Thyroid gland (tissue), 4 donors: ENCODE results near the gene ELOVL7. TPM values are rescaled to one million over a fixed set of nuclear protein-coding genes. Genes with fewer than 3 reads are reported as not detected.
"Not testable (repeated sequence)": the region's sequence is repeated elsewhere in the genome, so short reads cannot be mapped to it uniquely, and the experiment has no call there.

Experiments
- DNase-seq, 2 donors: peaks; one replicate each; pipeline ENCODE4 v3.0.0-alpha.2; 2019
- H3K27ac ChIP-seq, 3 donors: fragments of 200-600 bp; sonication (generic); 1 replicate in 2 of 3; 2 replicates in 1 of 3; pipeline ENCODE4 v1.5.1; 2016 to 2019; ENCODE audit warnings: mild to moderate bottlenecking in 1 of 3, moderate library complexity in 1 of 3
- H3K27me3 ChIP-seq: fragments of 200-600 bp; sonication (generic); one replicate; pipeline ENCODE4 v1.5.1; 2019
- H3K36me3 ChIP-seq, 2 donors: fragments of 200-600 bp; sonication (generic); one replicate each; pipeline ENCODE4 v1.5.1; 2016 to 2019
- H3K4me1 ChIP-seq, 2 donors: fragments of 200-600 bp; sonication (generic); one replicate each; pipeline ENCODE4 v1.5.1; 2017 to 2019
- H3K4me3 ChIP-seq, 3 donors: fragments of 200-600 bp; sonication (generic); replicated peaks in 1 of 3; 1 replicate in 2 of 3; 2 replicates in 1 of 3; pipeline ENCODE4 v1.5.1; 2016; ENCODE audit warnings: mild to moderate bottlenecking in 1 of 3
- H3K9me3 ChIP-seq: fragments of 200-600 bp; sonication (generic); one replicate; pipeline ENCODE4 v1.5.1; 2017
- POLR2A ChIP-seq, 2 donors: fragments of 450-650 bp; IDR thresholded peaks; one replicate each; pipeline ENCODE4 v1.6.1; 2017; ENCODE audit warnings: antibody characterized with exemption in 2 of 2, mild to moderate bottlenecking in 2 of 2, moderate library complexity in 1 of 2
- WGBS, 2 donors: methylation state at CpG; one replicate each; pipeline ENCODE4 v1.1.5; 2017; 5-methylcytosine and 5-hydroxymethylcytosine counted together
- intact Hi-C: fragments of 100-400 bp; cut with DNase I; formaldehyde crosslinking; loops from one replicate; pipeline ENCODE4 v1.15.1; 2023
- total RNA-seq, 4 donors: library from RNA; depleted of rRNA; stranded (reverse); fragments of >200 nt; gene quantifications; one replicate each; pipeline ENCODE4 v1.2.3, GENCODE V29; 2016
- TF ChIP-seq, protein P1 (sequence below), 6 experiments: fragments of 200-600 bp in 3 of 6; fragments of 450-650 bp in 3 of 6; sonication (generic) in 3 of 6; IDR thresholded peaks; one replicate each; pipeline ENCODE4 v1.5.1; 2016 to 2019; ENCODE audit warnings: antibody characterized with exemption in 6 of 6, mild to moderate bottlenecking in 2 of 6, inconsistent platforms in 1 of 6, moderate library complexity in 1 of 6

The ELOVL7 gene
- total RNA-seq, 4 donors from 2014 or later = 15.2 to 52.2 (median 22.7) TPM

DNA sequence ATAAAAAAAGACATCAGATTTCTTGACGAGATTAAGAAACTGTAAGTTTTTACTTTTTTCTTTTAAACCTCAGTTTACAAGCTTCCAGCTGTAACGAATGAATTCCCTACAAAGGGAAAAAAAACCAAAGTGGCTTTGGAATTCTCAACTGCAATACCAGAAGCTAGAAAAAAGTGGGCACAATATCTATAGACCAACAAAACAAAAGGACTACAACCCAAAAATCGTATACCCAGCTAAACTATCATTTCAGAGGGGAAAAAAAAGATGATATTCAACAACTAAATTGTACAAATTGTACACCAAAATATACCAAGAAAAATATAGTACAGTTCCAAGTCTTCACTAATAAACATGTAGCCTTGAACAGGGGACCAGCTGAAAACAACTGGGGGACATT lies 26.8 kb upstream of the ELOVL7 start:
- H3K4me1 ChIP-seq = no peaks in the 10 kb centered on the region
- DNase-seq = no peak
- no peak overlapping the region for H3K27ac ChIP-seq
- no peaks in the 10 kb centered on the region for H3K27me3 ChIP-seq
- TF ChIP-seq, protein P1, sequence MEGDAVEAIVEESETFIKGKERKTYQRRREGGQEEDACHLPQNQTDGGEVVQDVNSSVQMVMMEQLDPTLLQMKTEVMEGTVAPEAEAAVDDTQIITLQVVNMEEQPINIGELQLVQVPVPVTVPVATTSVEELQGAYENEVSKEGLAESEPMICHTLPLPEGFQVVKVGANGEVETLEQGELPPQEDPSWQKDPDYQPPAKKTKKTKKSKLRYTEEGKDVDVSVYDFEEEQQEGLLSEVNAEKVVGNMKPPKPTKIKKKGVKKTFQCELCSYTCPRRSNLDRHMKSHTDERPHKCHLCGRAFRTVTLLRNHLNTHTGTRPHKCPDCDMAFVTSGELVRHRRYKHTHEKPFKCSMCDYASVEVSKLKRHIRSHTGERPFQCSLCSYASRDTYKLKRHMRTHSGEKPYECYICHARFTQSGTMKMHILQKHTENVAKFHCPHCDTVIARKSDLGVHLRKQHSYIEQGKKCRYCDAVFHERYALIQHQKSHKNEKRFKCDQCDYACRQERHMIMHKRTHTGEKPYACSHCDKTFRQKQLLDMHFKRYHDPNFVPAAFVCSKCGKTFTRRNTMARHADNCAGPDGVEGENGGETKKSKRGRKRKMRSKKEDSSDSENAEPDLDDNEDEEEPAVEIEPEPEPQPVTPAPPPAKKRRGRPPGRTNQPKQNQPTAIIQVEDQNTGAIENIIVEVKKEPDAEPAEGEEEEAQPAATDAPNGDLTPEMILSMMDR (IDR thresholded peaks at IDR 0.05) = no peak
- TF ChIP-seq POLR2A (IDR thresholded peaks at IDR 0.05) = no peak
- no peaks in the 10 kb centered on the region for H3K36me3 ChIP-seq
- no peaks in the 10 kb centered on the region for H3K9me3 ChIP-seq
- 95 to 96% methylated on average over 3 of the region's 3 CpGs for WGBS, 2 donors
- no peak overlapping the region for H3K4me3 ChIP-seq
- intact Hi-C loops = no loop called here

GRCh38 chr5:60860572-60860971 lies 16.5 kb upstream of the ELOVL7 start:
- H3K9me3 ChIP-seq, H3K36me3 ChIP-seq, intact Hi-C loops, H3K27ac ChIP-seq, H3K4me3 ChIP-seq, H3K4me1 ChIP-seq, H3K27me3 ChIP-seq, DNase-seq: not testable (repeated sequence)
- 92 to 94% methylated on average over 16 of the region's 16 CpGs for WGBS, 2 donors

DNA sequence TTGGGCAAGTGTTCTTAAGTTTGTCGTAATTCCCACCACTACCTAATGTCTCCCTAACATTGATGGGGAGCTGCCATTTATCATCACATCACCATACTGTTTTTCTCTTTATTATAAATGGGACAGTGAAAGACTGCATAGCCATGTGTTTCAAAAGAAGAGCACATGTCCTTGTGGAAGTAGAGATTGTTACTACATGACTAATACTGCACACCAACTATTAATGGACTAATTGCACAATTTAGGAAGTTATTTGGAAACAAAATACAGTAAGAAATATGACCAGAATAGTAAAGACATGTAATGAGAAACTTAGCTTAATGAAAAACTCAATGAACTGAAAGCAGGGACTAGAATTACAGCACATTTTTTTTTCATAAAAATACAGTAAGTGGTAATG lies 12.0 kb upstream of the ELOVL7 start:
- no peaks in the 10 kb centered on the region for H3K4me1 ChIP-seq
- WGBS, 2 donors = 91 to 100% methylated on average over 1 of the region's 1 CpG
- TF ChIP-seq POLR2A (IDR thresholded peaks at IDR 0.05) = no peak
- TF ChIP-seq, protein P1 (IDR thresholded peaks at IDR 0.05) = no peak
- no peak overlapping the region for H3K4me3 ChIP-seq
- no peaks in the 10 kb centered on the region for H3K27me3 ChIP-seq
- DNase-seq = no peak
- no peak overlapping the region for H3K27ac ChIP-seq
- no peaks in the 10 kb centered on the region for H3K36me3 ChIP-seq
- H3K9me3 ChIP-seq = no peaks in the 10 kb centered on the region
- intact Hi-C loops = no loop called here

GRCh38 chr5:60852940-60853339 lies 8.9 kb upstream of the ELOVL7 start:
- no peak for DNase-seq
- H3K27me3 ChIP-seq = no peaks in the 10 kb centered on the region
- H3K4me3 ChIP-seq = no peak overlapping the region
- TF ChIP-seq, protein P1 (IDR thresholded peaks at IDR 0.05) = no peak
- TF ChIP-seq POLR2A (IDR thresholded peaks at IDR 0.05) = no peak
- intact Hi-C loops = no loop called here
- H3K4me1 ChIP-seq = no peaks in the 10 kb centered on the region
- H3K9me3 ChIP-seq = no peaks in the 10 kb centered on the region
- H3K36me3 ChIP-seq = no peaks in the 10 kb centered on the region
- no peak overlapping the region for H3K27ac ChIP-seq
- WGBS, 2 donors = 36 to 38% methylated on average over 3 of the region's 3 CpGs

- TF ChIP-seq, protein P1 (IDR thresholded peaks at IDR 0.05) = no peak
- TF ChIP-seq POLR2A (IDR thresholded peaks at IDR 0.05) = no peak
- DNase-seq = no peak
- H3K4me1 ChIP-seq = no peaks in the 10 kb centered on the region
- H3K27me3 ChIP-seq = no peaks in the 10 kb centered on the region
- intact Hi-C loops = no loop called here
- H3K36me3 ChIP-seq = no peaks in the 10 kb centered on the region
- H3K9me3 ChIP-seq = no peaks in the 10 kb centered on the region
- no peak overlapping the region for H3K4me3 ChIP-seq
- no peak overlapping the region for H3K27ac ChIP-seq
- 68 to 70% methylated on average over 2 of the region's 2 CpGs for WGBS, 2 donors
Measured at GRCh38 chr5:60852317-60852716, 8.2 kb upstream of the ELOVL7 start.

- no peak overlapping the region for H3K4me3 ChIP-seq
- no peak overlapping the region for H3K27ac ChIP-seq
- H3K36me3 ChIP-seq = no peaks in the 10 kb centered on the region
- H3K9me3 ChIP-seq = no peaks in the 10 kb centered on the region
- no peaks in the 10 kb centered on the region for H3K27me3 ChIP-seq
- no peak for DNase-seq
- no peaks in the 10 kb centered on the region for H3K4me1 ChIP-seq
- no peak for TF ChIP-seq POLR2A (IDR thresholded peaks at IDR 0.05)
- TF ChIP-seq, protein P1 (IDR thresholded peaks at IDR 0.05) = no peak
- intact Hi-C loops = no loop called here
Measured at GRCh38 chr5:60851626-60852025, 7.6 kb upstream of the ELOVL7 start.
